Measurements from ENCODE around the gene LYPD6B. TPM values are rescaled to one million over a fixed set of nuclear protein-coding genes. Genes with fewer than 3 reads are reported as not detected.

Gene LYPD6B
- total RNA-seq, 2 experiments from 2014 or later, result not detected

DNA sequence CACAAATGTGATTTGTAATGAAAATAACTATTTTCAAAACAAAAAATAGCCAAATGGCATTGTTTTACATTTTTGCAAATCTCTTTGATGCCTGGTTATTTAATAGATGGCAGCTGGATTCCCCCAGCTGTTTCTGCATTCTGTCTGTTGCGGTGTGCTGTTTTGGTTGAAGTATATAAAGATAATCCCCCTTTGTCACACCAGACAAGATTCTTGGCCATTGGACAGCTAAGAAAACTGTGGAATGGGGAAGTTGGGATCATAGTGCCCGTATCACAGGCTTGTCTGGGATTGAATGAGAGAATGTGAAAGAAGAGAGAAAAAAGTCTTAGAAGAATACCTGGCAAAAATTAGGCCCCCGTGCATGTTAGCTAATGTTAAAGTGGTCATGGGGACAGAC is 19.5 kb upstream of the LYPD6B start:
- peaks cover 1% of the 10 kb centered on the region for H3K4me1 Mint-ChIP-seq
- ChIA-PET CTCF (interaction anchor here (0.9 to 3.2 kb wide), 4 partner anchors 10 to 543 kb away, joined by 3 to 11 read pairs (median 8); no protein-coding TSS in a partner anchor), POLR2A (interaction anchor here (0.6 kb wide), 1 partner anchor 138 kb away, joined by 8 read pairs; no protein-coding TSS in a partner anchor)
- H3K36me3 Mint-ChIP-seq (ENCODE audit: low read depth), result no peaks in the 10 kb centered on the region
- no peaks in the 10 kb centered on the region for H3K27me3 Mint-ChIP-seq
- H3K27ac Mint-ChIP-seq, result no peak overlapping the region
- no peaks in the 10 kb centered on the region for H3K9me3 Mint-ChIP-seq
- no peak for DNase-seq
- H3K4me3 Mint-ChIP-seq, result no peak overlapping the region

- H3K4me3 Mint-ChIP-seq, result no peak overlapping the region
- DNase-seq, result no peak
- peaks cover 1% of the 10 kb centered on the region for H3K4me1 Mint-ChIP-seq
- no peak overlapping the region for H3K27ac Mint-ChIP-seq
- H3K36me3 Mint-ChIP-seq (ENCODE audit: low read depth), result no peaks in the 10 kb centered on the region
- POLR2A ChIA-PET, result no interaction called here
- H3K9me3 Mint-ChIP-seq, result no peaks in the 10 kb centered on the region
- H3K27me3 Mint-ChIP-seq, result no peaks in the 10 kb centered on the region
- CTCF ChIA-PET, result interaction anchor here (2.1 kb wide), 1 partner anchor 542 kb away, joined by 10 read pairs; no protein-coding TSS in a partner anchor
These were observed 18.7 kb upstream of the LYPD6B start for GRCh38 chr2:149019768-149020167.

DNA sequence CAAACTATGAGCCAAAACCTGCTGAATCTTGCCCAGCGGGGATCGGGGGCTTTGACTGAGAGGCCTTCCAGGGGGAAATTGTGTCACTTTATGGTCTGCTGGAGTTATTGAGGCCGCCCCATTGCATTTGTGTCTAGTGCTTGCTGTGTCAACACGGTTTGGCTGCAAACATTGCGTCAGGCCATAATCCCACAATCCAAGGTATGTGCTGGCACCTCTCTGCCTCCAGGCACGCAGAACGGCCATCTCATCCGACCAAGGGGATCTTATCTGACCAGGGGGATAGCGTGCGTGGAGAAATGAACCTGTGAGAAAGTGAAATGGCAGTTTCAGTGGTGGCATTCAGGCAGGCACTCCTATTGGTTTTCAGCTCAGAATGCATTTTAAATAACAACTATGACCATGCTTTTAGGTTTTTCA is 18.1 kb upstream of the LYPD6B start:
- peaks cover 1% of the 10 kb centered on the region for H3K4me1 Mint-ChIP-seq
- H3K36me3 Mint-ChIP-seq (ENCODE audit: low read depth), result no peaks in the 10 kb centered on the region
- no peak for DNase-seq
- no peak overlapping the region for H3K27ac Mint-ChIP-seq
- ChIA-PET POLR2A (no interaction called here), CTCF (no interaction called here)
- no peak overlapping the region for H3K4me3 Mint-ChIP-seq
- H3K27me3 Mint-ChIP-seq, result no peaks in the 10 kb centered on the region
- no peaks in the 10 kb centered on the region for H3K9me3 Mint-ChIP-seq

DNA sequence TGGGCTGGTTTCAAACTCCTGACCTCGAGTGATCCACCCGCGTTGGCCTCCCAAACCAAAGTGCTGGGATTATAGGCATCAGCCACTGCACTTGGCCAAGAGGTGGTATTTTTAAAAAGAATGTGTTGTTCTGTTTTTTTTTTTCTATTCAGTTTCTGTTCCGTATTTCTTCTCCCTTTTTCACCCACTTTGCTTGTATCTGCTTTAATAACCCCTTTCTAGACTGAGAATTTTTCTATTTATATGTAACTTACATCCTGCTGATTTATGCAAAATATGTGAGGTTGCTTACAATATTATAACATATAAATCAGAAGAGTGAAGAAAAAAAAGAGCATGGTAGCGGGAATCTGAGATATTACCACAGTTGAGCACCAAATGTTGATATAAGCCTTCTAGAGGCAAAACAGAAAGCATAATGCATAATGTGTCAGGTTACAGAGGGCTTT is 17.2 kb upstream of the LYPD6B start:
- H3K9me3 Mint-ChIP-seq, result no peaks in the 10 kb centered on the region
- CTCF ChIA-PET, result no interaction called here
- POLR2A ChIA-PET, result no interaction called here

DNA sequence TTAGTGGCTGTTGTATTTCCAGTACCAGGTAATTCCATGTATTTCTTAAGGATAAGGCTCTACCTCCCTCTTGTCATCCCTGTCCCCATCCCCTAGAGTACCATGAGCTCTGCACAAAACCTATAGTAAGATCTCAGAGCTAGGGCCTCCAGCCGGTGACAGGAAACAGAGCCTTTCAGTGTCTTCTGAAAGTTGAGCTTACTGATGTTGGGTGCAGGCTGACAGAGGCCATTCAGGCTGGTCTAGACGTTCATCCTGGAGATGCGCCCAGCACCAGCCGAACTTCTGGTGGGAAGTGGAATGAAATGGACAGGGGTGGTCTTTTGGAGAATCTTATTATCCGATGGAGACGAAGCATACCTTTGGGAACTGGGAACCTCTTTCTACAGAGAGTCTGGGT is 16.7 kb upstream of the LYPD6B start:
- DNase-seq, result no peak
- no peaks in the 10 kb centered on the region for H3K36me3 Mint-ChIP-seq (ENCODE audit: low read depth)
- H3K4me3 Mint-ChIP-seq, result no peak overlapping the region
- H3K27ac Mint-ChIP-seq, result no peak overlapping the region
- peaks cover 3% of the 10 kb centered on the region for H3K27me3 Mint-ChIP-seq
- peaks cover 1% of the 10 kb centered on the region for H3K4me1 Mint-ChIP-seq
- POLR2A ChIA-PET, result no interaction called here
- no peaks in the 10 kb centered on the region for H3K9me3 Mint-ChIP-seq
- CTCF ChIA-PET, result interaction anchor here (1.0 kb wide), 1 partner anchor 12 kb away, joined by 3 read pairs; no protein-coding TSS in a partner anchor

More for the DNA sequence above, 17.2 kb upstream of the LYPD6B start:
- Mint-ChIP-seq H3K27me3 (peaks cover under 1% of the 10 kb centered on the region), H3K36me3 (ENCODE audit: low read depth) (no peaks in the 10 kb centered on the region), H3K27ac (no peak overlapping the region), H3K4me3 (no peak overlapping the region), H3K4me1 (peaks cover 1% of the 10 kb centered on the region)
- DNase-seq, result no peak

DNA sequence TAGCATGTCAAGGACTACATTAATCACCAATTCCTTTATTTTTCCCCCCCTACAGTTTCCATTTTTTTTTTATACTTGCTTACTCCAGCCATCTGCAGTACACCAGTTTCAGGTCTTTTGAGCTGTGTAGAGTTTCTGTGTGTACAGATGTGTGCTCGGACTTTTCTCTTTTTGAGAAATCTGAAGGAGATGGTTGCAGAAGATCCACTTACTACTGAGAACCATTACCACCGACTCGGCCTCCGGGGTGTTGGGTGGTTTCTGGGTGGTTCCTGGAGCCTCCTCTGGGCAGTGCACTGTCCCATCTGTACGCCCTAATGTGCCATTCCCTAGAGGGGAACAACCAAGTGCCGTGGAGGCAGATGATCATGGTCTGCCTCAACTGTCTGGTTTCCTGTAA is 15.4 kb upstream of the LYPD6B start:
- no peak for DNase-seq
- no peak overlapping the region for H3K4me3 Mint-ChIP-seq
- H3K9me3 Mint-ChIP-seq, result no peaks in the 10 kb centered on the region
- no peaks in the 10 kb centered on the region for H3K36me3 Mint-ChIP-seq (ENCODE audit: low read depth)
- POLR2A ChIA-PET, result no interaction called here
- H3K4me1 Mint-ChIP-seq, result no peaks in the 10 kb centered on the region
- H3K27ac Mint-ChIP-seq, result no peak overlapping the region
- H3K27me3 Mint-ChIP-seq, result peaks cover 3% of the 10 kb centered on the region
- CTCF ChIA-PET, result no interaction called here

- Mint-ChIP-seq H3K4me3 (no peak overlapping the region), H3K27me3 (peaks cover 7% of the 10 kb centered on the region), H3K4me1 (peaks cover 7% of the 10 kb centered on the region), H3K36me3 (ENCODE audit: low read depth) (no peaks in the 10 kb centered on the region), H3K27ac (no peak overlapping the region), H3K9me3 (no peaks in the 10 kb centered on the region)
- CTCF ChIA-PET, result interaction anchor here (1.0 kb wide), 1 partner anchor 9 kb away, joined by 3 read pairs; no protein-coding TSS in a partner anchor
- DNase-seq, result no peak
- POLR2A ChIA-PET, result no interaction called here
These were observed 10.8 kb upstream of the LYPD6B start for GRCh38 chr2:149027590-149028250.

DNA sequence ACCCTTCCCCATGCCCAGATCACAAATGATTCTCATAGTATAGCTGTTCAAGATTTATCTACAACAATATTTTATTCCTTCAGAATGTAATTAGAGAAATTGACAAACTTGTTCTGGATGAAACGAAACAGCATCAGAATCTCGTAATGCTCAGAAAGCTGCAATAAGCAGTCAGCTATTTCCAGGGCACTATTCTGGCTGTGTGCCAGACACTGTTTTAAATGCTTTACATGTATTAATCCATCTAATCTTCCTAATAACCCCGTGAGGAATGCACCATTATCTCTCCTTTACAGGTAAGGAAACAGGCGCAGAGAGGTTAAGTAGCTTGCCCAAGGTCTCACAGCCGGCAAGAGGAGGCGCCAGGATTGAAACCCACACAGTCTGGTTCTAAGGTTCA is 10.1 kb upstream of the LYPD6B start:
- H3K9me3 Mint-ChIP-seq, result no peaks in the 10 kb centered on the region
- peaks cover 7% of the 10 kb centered on the region for H3K27me3 Mint-ChIP-seq
- no peaks in the 10 kb centered on the region for H3K36me3 Mint-ChIP-seq (ENCODE audit: low read depth)
- DNase-seq, result no peak
- ChIA-PET POLR2A (no interaction called here), CTCF (interaction anchor here (1.0 kb wide), 1 partner anchor 10 kb away, joined by 3 read pairs; no protein-coding TSS in a partner anchor)
- peaks cover 7% of the 10 kb centered on the region for H3K4me1 Mint-ChIP-seq
- H3K27ac Mint-ChIP-seq, result no peak overlapping the region
- H3K4me3 Mint-ChIP-seq, result no peak overlapping the region

DNA sequence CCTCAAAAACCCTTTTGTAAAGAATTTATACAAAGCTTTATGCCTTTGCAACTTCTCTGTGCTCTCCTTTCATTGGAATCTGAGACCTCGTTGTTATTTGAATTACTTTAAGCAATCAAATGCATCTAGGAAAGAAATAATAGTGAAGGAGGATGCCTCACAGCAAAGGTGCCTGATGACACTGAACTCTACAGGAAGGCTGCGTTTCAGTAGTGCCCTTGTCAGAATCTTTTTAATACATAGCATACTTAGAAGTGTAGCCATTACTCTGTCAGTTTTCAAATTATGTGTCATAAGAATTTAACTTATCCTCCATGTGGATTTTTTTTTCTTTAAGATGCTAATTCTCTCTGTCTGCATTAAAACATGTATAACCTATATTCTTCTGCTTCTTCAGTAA is 9.6 kb upstream of the LYPD6B start:
- Mint-ChIP-seq H3K9me3 (no peaks in the 10 kb centered on the region), H3K27ac (no peak overlapping the region), H3K4me1 (peaks cover 7% of the 10 kb centered on the region), H3K36me3 (ENCODE audit: low read depth) (no peaks in the 10 kb centered on the region), H3K4me3 (no peak overlapping the region), H3K27me3 (peaks cover 9% of the 10 kb centered on the region)
- CTCF ChIA-PET, result interaction anchor here (1.0 kb wide), 1 partner anchor 10 kb away, joined by 3 read pairs; no protein-coding TSS in a partner anchor
- DNase-seq, result no peak
- POLR2A ChIA-PET, result interaction anchor here (0.6 kb wide), 1 partner anchor 369 kb away, joined by 4 read pairs; no protein-coding TSS in a partner anchor

GRCh38 chr2:149029307-149029965 is 9.1 kb upstream of the LYPD6B start:
- Mint-ChIP-seq H3K27me3 (peaks cover 9% of the 10 kb centered on the region), H3K9me3 (no peaks in the 10 kb centered on the region), H3K4me1 (peaks cover 7% of the 10 kb centered on the region), H3K36me3 (ENCODE audit: low read depth) (no peaks in the 10 kb centered on the region), H3K27ac (no peak overlapping the region), H3K4me3 (no peak overlapping the region)
- CTCF ChIA-PET, result no interaction called here
- no peak for DNase-seq
- POLR2A ChIA-PET, result interaction anchor here (0.6 kb wide), 1 partner anchor 368 kb away, joined by 4 read pairs; no protein-coding TSS in a partner anchor

- no peak for DNase-seq
- Mint-ChIP-seq H3K27ac (no peak overlapping the region), H3K4me1 (peaks cover 7% of the 10 kb centered on the region), H3K36me3 (ENCODE audit: low read depth) (no peaks in the 10 kb centered on the region), H3K9me3 (no peaks in the 10 kb centered on the region), H3K4me3 (no peak overlapping the region), H3K27me3 (peaks cover 10% of the 10 kb centered on the region)
- CTCF ChIA-PET, result interaction anchor here (1.1 to 2.5 kb wide), 2 partner anchors 10 to 14 kb away, joined by 5 to 11 read pairs; no protein-coding TSS in a partner anchor
- POLR2A ChIA-PET, result no interaction called here
These were observed 7.1 kb upstream of the LYPD6B start for GRCh38 chr2:149031396-149031795.

- Mint-ChIP-seq H3K27me3 (peaks cover 24% of the 10 kb centered on the region), H3K4me3 (no peak overlapping the region), H3K36me3 (ENCODE audit: low read depth) (no peaks in the 10 kb centered on the region), H3K27ac (no peak overlapping the region), H3K9me3 (no peaks in the 10 kb centered on the region), H3K4me1 (peaks cover 7% of the 10 kb centered on the region)
- ChIA-PET POLR2A (no interaction called here), CTCF (no interaction called here)
- no peak for DNase-seq
These were observed 4.8 kb upstream of the LYPD6B start for GRCh38 chr2:149033716-149034115.

DNA sequence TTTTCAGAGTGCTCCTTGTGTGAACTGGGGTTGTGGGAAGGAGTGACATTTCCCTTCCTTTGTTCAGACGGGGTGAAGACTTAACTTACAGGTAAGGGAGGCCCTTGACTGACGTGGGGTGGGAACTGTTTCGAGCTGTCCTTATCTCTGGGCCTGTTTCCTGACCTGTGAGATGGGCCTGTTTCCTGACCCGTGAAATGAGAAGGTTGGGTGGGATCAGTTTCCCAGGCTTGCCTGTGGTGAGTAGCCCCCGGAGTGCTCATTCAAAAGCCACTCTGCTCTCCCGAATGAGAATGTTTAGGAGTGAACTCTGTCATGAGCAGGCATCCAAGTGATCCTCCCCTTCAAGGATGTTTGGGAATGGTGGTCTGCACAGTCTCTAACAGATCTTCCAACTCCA is 4.1 kb upstream of the LYPD6B start:
- DNase-seq, result no peak
- Mint-ChIP-seq H3K9me3 (no peaks in the 10 kb centered on the region), H3K4me3 (no peak overlapping the region), H3K4me1 (peaks cover 7% of the 10 kb centered on the region), H3K27ac (no peak overlapping the region), H3K27me3 (peaks cover 27% of the 10 kb centered on the region), H3K36me3 (ENCODE audit: low read depth) (no peaks in the 10 kb centered on the region)
- POLR2A ChIA-PET, result no interaction called here
- CTCF ChIA-PET, result no interaction called here
